Brain microvascular endothelial cell (primary cell): Measurements from ENCODE around the gene DCHS1.

Experiments
- DNase-seq: peaks from one replicate; pipeline ENCODE4 v3.0.0-alpha.2; 2020
- H3K27ac ChIP-seq: fragments of 250-450 bp; sonication (Bioruptor Pico); 2 replicates; pipeline ENCODE4 v1.5.1; 2020; ENCODE audit warnings: mild to moderate bottlenecking, moderate library complexity
- H3K27me3 ChIP-seq: fragments of 250-450 bp; sonication (Bioruptor Pico); replicated peaks from 2 replicates; pipeline ENCODE4 v1.5.1; 2020; ENCODE audit warnings: mild to moderate bottlenecking
- H3K36me3 ChIP-seq: fragments of 250-450 bp; sonication (Bioruptor Pico); replicated peaks from 2 replicates; pipeline ENCODE4 v1.5.1; 2020; ENCODE audit warnings: mild to moderate bottlenecking
- H3K4me3 ChIP-seq: 2 replicates; pipeline ENCODE4 v1.5.1; 2011; ENCODE audit warnings: low read depth, mild to moderate bottlenecking, control low read depth, low read length, moderate library complexity
- CTCF ChIP-seq: IDR thresholded peaks from 2 replicates; pipeline ENCODE4 v1.5.1; 2011; ENCODE audit warnings: low read depth, mild to moderate bottlenecking, moderate library complexity, low read length, control low read depth, inconsistent platforms; ENCODE audit errors: missing control alignments
- in situ Hi-C: cut with HindIII; loops from 2 replicates; pipeline ENCODE4 v1.10.0; 2017; ENCODE audit warnings: low sequenced_read_pairs, low pct_ligation_motif_present

Gene DCHS1

GRCh38 chr11:6611092-6611962 lies 44.3 kb downstream of the DCHS1 start:
- no peaks in the 10 kb centered on the region for H3K27me3 ChIP-seq
- peak overlapping the region; percentile 96 for H3K27ac ChIP-seq
- peaks cover 57% of the 10 kb centered on the region for H3K36me3 ChIP-seq
- no peak for TF ChIP-seq CTCF
- no peak for DNase-seq
- in situ Hi-C loops = no loop called here
- peak overlapping the region; percentile 74 for H3K4me3 ChIP-seq

GRCh38 chr11:6610591-6610990 lies 45.0 kb downstream of the DCHS1 start:
- Histone ChIP-seq H3K27me3 (no peaks in the 10 kb centered on the region), H3K27ac (no peak overlapping the region), H3K36me3 (peaks cover 53% of the 10 kb centered on the region), H3K4me3 (peak overlapping the region; percentile 74)
- in situ Hi-C loops = no loop called here
- DNase-seq = no peak
- no peak for TF ChIP-seq CTCF

- TF ChIP-seq CTCF = no peak
- in situ Hi-C loops = no loop called here
- peaks cover 44% of the 10 kb centered on the region for H3K36me3 ChIP-seq
- H3K27ac ChIP-seq = no peak overlapping the region
- no peak overlapping the region for H3K4me3 ChIP-seq
- DNase-seq = no peak
- no peaks in the 10 kb centered on the region for H3K27me3 ChIP-seq
Observed at GRCh38 chr11:6609502-6610015, 46.0 kb downstream of the DCHS1 start.

- Histone ChIP-seq H3K36me3 (peaks cover 41% of the 10 kb centered on the region), H3K4me3 (no peak overlapping the region), H3K27me3 (no peaks in the 10 kb centered on the region), H3K27ac (peak overlapping the region; percentile 40)
- no peak for TF ChIP-seq CTCF
- DNase-seq = no peak
- in situ Hi-C loops = no loop called here
Observed at GRCh38 chr11:6608726-6609501, 46.7 kb downstream of the DCHS1 start.

- TF ChIP-seq CTCF = no peak
- peak overlapping the region; percentile 74 for H3K27ac ChIP-seq
- no peaks in the 10 kb centered on the region for H3K27me3 ChIP-seq
- in situ Hi-C loops = no loop called here
- H3K4me3 ChIP-seq = no peak overlapping the region
- no peak for DNase-seq
- peaks cover 40% of the 10 kb centered on the region for H3K36me3 ChIP-seq
Observed at GRCh38 chr11:6608011-6608410, 47.6 kb downstream of the DCHS1 start.
